ENCODE measurements around the gene SPG7.

SPG7 gene

DNA sequence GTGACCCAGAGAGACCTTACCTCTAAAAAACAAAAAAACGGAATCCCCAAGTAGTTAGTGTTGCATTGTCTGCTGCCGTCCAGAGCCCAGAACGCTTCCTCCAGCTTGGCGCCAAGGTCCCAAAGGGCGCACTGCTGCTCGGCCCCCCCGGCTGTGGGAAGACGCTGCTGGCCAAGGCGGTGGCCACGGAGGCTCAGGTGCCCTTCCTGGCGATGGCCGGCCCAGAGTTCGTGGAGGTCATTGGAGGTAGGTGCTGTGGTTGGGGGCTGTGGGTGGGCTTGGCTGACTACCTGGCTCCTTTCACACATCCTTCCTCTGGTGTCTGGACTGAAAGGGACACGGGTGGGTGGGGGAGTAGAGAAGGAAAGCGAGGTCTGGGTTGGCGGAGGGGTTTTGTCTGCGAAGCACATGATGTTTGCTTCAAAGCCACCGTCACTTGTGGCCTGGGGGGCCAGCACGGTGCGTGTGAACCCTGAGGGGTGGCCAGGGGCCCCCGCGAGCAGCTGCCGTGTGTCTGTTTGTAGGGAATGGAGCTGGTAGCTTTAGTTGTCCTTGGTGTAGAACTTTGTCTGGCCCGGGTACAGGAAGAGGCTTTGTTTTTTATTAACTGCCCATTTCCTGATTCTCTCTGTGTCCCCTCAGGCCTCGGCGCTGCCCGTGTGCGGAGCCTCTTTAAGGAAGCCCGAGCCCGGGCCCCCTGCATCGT is 23.8 kb downstream of the SPG7 start:
- ATAC-seq (replicated peaks; ENCODE audit: extremely low read depth, poor library complexity, severe bottlenecking) (no peak), DNase-seq (ENCODE audit: low spot score in 2 of 2) (no peak)
- Mint-ChIP-seq H3K27ac (ENCODE audit: low read depth) (no peak overlapping the region), H3K27me3 (no peaks in the 10 kb centered on the region), H3K36me3 (ENCODE audit: insufficient read depth) (peaks cover 54% of the 10 kb centered on the region), H3K4me3 (no peak overlapping the region), H3K9me3 (no peaks in the 10 kb centered on the region), H3K4me1 (peaks cover 16% of the 10 kb centered on the region)

DNA sequence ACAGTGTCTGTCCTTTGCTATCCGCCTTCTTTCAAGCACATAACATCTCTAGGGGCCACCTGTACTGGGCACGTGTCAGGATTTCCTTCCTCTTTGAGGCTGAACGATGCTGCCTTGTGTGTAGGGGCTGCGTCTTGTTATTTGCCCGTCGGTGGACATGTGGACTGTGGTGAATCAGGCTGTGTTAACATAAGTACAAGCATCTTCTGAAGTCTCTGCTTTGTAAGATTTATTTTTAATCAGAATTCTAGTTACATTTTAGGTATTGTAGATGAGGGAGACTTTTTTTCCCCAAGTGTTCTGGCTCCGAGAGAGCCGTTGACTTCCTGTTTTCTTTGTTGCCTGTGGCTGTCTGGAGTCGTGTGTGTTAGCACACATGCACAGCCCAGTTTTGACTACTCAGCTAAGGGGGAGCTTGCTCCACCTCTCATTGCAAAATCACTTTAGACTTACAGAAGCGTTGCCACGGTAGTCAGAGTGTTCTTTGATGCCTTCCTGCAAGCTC is 26.1 kb downstream of the SPG7 start:
- Mint-ChIP-seq H3K4me3 (peak overlapping the region; percentile 39), H3K27ac (ENCODE audit: low read depth) (peak overlapping the region; percentile 75), H3K4me1 (peaks cover 16% of the 10 kb centered on the region), H3K27me3 (no peaks in the 10 kb centered on the region), H3K36me3 (ENCODE audit: insufficient read depth) (peaks cover 41% of the 10 kb centered on the region), H3K9me3 (no peaks in the 10 kb centered on the region)
- peak; percentile 82 for ATAC-seq (replicated peaks; ENCODE audit: extremely low read depth, poor library complexity, severe bottlenecking)
- no peak for DNase-seq (ENCODE audit: low spot score in 2 of 2)

- Mint-ChIP-seq H3K27me3 (no peaks in the 10 kb centered on the region), H3K36me3 (ENCODE audit: insufficient read depth) (peaks cover 35% of the 10 kb centered on the region)
- DNase-seq (ENCODE audit: low spot score in 2 of 2) = no peak
Observed at GRCh38 chr16:89536371-89536770, 28.2 kb downstream of the SPG7 start.

DNA sequence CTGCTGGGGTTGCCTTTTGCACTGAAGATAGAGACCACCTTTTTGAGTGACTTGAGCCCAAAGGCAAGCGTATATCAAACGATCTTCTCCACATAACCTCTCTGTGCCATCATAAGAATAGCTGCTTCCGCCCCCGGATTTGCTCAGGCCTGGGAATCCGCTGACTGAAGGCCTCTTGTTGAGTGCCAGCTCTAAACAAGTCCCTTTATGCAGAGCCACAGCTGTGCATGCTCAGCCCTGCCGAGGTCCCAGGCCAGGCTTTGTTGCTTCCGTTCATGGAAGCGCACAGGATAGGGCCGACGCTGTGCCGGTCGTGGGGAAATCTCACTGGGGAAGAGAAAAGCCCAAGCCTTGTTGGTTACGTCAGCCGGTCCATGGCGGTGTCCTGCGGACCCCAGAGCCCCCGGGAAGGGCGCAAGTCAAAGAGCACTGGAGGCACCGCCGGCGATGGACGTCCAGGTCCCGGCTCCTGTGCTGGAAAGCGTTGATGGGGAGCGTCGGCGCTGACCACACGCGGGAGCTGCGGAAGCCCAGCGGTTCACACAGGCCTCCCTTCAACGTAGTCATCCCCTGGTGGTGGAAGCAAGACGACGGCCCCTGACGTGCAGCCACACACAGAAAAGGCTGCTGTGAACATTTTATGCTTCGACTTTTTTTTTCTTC is 28.8 kb downstream of the SPG7 start:
- Mint-ChIP-seq H3K4me3 (no peak overlapping the region), H3K27ac (ENCODE audit: low read depth) (no peak overlapping the region), H3K9me3 (no peaks in the 10 kb centered on the region), H3K4me1 (peaks cover 16% of the 10 kb centered on the region), H3K27me3 (no peaks in the 10 kb centered on the region), H3K36me3 (ENCODE audit: insufficient read depth) (peaks cover 30% of the 10 kb centered on the region)
- DNase-seq (ENCODE audit: low spot score in 2 of 2) = no peak
- ATAC-seq (replicated peaks; ENCODE audit: extremely low read depth, poor library complexity, severe bottlenecking) = no peak

More at GRCh38 chr16:89536371-89536770, 28.2 kb downstream of the SPG7 start:
- no peak for ATAC-seq (replicated peaks; ENCODE audit: extremely low read depth, poor library complexity, severe bottlenecking)
- H3K9me3 Mint-ChIP-seq = no peaks in the 10 kb centered on the region
- no peak overlapping the region for H3K27ac Mint-ChIP-seq (ENCODE audit: low read depth)
- no peak overlapping the region for H3K4me3 Mint-ChIP-seq
- peaks cover 16% of the 10 kb centered on the region for H3K4me1 Mint-ChIP-seq

GRCh38 chr16:89537549-89537925 is 29.3 kb downstream of the SPG7 start:
- peaks cover 28% of the 10 kb centered on the region for H3K36me3 Mint-ChIP-seq (ENCODE audit: insufficient read depth)
- DNase-seq (ENCODE audit: low spot score in 2 of 2) (no peak), ATAC-seq (replicated peaks; ENCODE audit: extremely low read depth, poor library complexity, severe bottlenecking) (no peak)
- no peaks in the 10 kb centered on the region for H3K27me3 Mint-ChIP-seq
- H3K4me1 Mint-ChIP-seq = peaks cover 16% of the 10 kb centered on the region
- H3K4me3 Mint-ChIP-seq = no peak overlapping the region
- H3K27ac Mint-ChIP-seq (ENCODE audit: low read depth) = no peak overlapping the region
- H3K9me3 Mint-ChIP-seq = no peaks in the 10 kb centered on the region

DNA sequence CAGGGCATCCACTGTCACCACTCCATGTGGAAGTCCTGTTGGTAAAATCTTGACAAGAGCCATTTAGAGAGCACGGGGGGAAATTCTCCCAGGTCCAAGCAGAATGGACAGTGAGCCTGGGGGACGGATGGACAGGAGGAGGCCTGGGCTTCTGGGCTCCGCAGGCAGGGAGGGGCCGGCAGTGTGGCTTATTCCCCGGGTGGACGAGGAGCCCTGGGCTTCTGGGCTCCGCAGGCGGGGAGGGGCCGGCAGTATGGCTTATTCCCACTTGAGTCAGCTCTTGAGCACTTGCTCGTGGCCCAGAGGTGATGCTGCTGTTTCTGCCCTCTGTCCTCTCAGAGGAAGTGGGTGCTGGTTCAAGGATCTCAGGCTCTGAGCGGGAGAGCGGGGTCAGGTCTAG is 30.1 kb downstream of the SPG7 start:
- Mint-ChIP-seq H3K9me3 (no peaks in the 10 kb centered on the region), H3K4me3 (no peak overlapping the region), H3K36me3 (ENCODE audit: insufficient read depth) (peaks cover 20% of the 10 kb centered on the region), H3K4me1 (peaks cover 16% of the 10 kb centered on the region), H3K27me3 (no peaks in the 10 kb centered on the region), H3K27ac (ENCODE audit: low read depth) (no peak overlapping the region)
- no peak for DNase-seq (ENCODE audit: low spot score in 2 of 2)
- ATAC-seq (replicated peaks; ENCODE audit: extremely low read depth, poor library complexity, severe bottlenecking) = no peak

- Mint-ChIP-seq H3K27ac (ENCODE audit: low read depth) (no peak overlapping the region), H3K4me3 (no peak overlapping the region), H3K4me1 (no peaks in the 10 kb centered on the region), H3K27me3 (no peaks in the 10 kb centered on the region), H3K36me3 (ENCODE audit: insufficient read depth) (peaks cover 11% of the 10 kb centered on the region), H3K9me3 (no peaks in the 10 kb centered on the region)
- DNase-seq (ENCODE audit: low spot score in 2 of 2) (no peak), ATAC-seq (replicated peaks; ENCODE audit: extremely low read depth, poor library complexity, severe bottlenecking) (no peak)
Observed at GRCh38 chr16:89540557-89540956, 32.4 kb downstream of the SPG7 start.

DNA sequence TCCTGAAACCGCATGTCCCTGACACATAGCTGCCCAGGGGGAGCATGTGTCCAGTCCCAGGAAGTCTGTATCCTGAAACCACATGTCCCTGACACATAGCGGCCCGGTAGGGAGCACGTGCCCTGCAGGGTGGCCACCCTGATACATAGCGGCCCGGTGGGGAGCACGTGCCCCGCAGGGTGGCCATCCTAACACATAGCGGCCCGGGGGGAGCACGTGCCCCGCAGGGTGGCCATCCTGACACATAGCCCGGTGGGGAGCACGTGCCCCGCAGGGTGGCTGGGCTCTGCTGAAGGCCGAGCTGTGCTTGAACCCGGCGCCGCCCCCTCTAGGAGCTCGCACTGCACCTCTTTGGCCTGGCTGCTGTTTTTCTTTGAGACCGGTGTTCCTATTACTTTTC is 33.6 kb downstream of the SPG7 start:
- Mint-ChIP-seq H3K4me1 (no peaks in the 10 kb centered on the region), H3K27ac (ENCODE audit: low read depth) (no peak overlapping the region), H3K9me3 (no peaks in the 10 kb centered on the region), H3K36me3 (ENCODE audit: insufficient read depth) (peaks cover 8% of the 10 kb centered on the region), H3K27me3 (no peaks in the 10 kb centered on the region), H3K4me3 (no peak overlapping the region)
- no peak for ATAC-seq (replicated peaks; ENCODE audit: extremely low read depth, poor library complexity, severe bottlenecking)
- DNase-seq (ENCODE audit: low spot score in 2 of 2) = no peak

DNA sequence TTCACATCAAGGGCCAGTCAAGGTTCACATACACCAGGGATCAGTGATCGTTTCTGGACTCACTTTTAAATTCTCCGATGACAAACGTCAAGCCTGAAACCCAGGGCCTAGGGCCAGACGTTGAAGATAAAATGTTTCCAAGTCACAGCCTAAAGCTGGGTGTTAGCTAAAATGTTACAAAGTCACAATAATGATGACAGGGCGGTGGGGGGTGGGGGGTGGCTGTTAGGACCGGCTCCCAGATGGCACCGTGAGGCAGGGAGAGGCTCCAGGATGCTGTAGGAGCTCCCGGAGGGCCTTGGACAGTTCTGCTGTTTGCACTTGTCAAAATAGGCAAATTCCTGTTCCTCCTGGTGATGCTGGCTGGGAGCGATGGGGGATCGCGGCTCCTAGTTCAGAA is 35.9 kb downstream of the SPG7 start:
- H3K36me3 Mint-ChIP-seq (ENCODE audit: insufficient read depth) = peaks cover 3% of the 10 kb centered on the region

GRCh38 chr16:89544713-89545043 is 36.5 kb downstream of the SPG7 start:
- H3K4me3 Mint-ChIP-seq = no peak overlapping the region
- H3K4me1 Mint-ChIP-seq = peaks cover 7% of the 10 kb centered on the region
- H3K36me3 Mint-ChIP-seq (ENCODE audit: insufficient read depth) = peaks cover 3% of the 10 kb centered on the region
- no peak for ATAC-seq (replicated peaks; ENCODE audit: extremely low read depth, poor library complexity, severe bottlenecking)
- H3K27me3 Mint-ChIP-seq = no peaks in the 10 kb centered on the region
- no peak for DNase-seq (ENCODE audit: low spot score in 2 of 2)
- H3K27ac Mint-ChIP-seq (ENCODE audit: low read depth) = no peak overlapping the region
- H3K9me3 Mint-ChIP-seq = no peaks in the 10 kb centered on the region

More for the DNA sequence above, 35.9 kb downstream of the SPG7 start:
- no peak overlapping the region for H3K27ac Mint-ChIP-seq (ENCODE audit: low read depth)
- H3K4me3 Mint-ChIP-seq = no peak overlapping the region
- no peaks in the 10 kb centered on the region for H3K27me3 Mint-ChIP-seq
- no peaks in the 10 kb centered on the region for H3K9me3 Mint-ChIP-seq
- no peak for DNase-seq (ENCODE audit: low spot score in 2 of 2)
- no peak for ATAC-seq (replicated peaks; ENCODE audit: extremely low read depth, poor library complexity, severe bottlenecking)
- peaks cover 1% of the 10 kb centered on the region for H3K4me1 Mint-ChIP-seq

DNA sequence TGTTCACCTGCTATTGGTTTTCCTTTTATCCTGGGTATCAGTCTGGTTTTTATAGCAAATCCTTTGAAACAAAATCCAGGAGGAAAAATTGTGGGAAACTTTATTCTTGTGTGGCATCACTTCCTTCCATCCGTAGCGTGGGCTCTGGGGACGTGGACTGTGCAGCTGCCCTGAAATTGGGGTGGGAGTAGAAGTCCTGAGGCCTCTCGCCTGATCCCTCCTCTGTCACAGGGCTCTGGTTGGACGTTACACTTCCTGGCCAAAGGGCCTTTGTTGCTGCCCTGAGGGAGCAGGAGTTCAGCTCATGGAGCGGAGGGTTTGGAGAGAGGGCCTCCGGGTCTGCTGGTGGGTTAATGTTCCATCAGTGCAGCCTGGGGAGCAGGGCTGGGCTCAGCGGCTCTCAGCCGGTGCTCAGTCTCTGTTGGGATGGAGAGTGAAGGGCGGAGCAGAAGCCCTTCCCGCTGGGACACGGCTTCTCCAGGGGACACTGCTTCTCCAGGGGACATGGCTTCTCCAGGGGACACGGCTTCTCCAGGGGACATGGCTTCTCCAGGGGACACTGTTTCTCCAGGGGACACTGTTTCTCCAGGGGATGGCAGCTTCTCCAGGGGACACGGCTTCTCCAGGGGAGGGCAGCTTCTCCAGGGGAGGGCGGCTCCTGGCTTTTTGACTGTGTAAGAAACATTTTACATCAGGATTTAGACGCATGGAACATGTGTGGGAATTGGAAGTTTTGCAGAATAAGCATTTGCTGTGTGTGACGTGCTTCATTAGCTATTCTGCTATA is 37.0 kb downstream of the SPG7 start:
- H3K27ac Mint-ChIP-seq (ENCODE audit: low read depth) = no peak overlapping the region
- no peaks in the 10 kb centered on the region for H3K27me3 Mint-ChIP-seq
- DNase-seq (ENCODE audit: low spot score in 2 of 2) (no peak), ATAC-seq (replicated peaks; ENCODE audit: extremely low read depth, poor library complexity, severe bottlenecking) (no peak)
- peaks cover 7% of the 10 kb centered on the region for H3K4me1 Mint-ChIP-seq
- no peaks in the 10 kb centered on the region for H3K9me3 Mint-ChIP-seq
- H3K36me3 Mint-ChIP-seq (ENCODE audit: insufficient read depth) = peaks cover 5% of the 10 kb centered on the region
- no peak overlapping the region for H3K4me3 Mint-ChIP-seq

- no peak overlapping the region for H3K4me3 Mint-ChIP-seq
- DNase-seq (ENCODE audit: low spot score in 2 of 2) (no peak), ATAC-seq (replicated peaks; ENCODE audit: extremely low read depth, poor library complexity, severe bottlenecking) (no peak)
- H3K27me3 Mint-ChIP-seq = no peaks in the 10 kb centered on the region
- peaks cover 7% of the 10 kb centered on the region for H3K4me1 Mint-ChIP-seq
- H3K9me3 Mint-ChIP-seq = no peaks in the 10 kb centered on the region
- no peak overlapping the region for H3K27ac Mint-ChIP-seq (ENCODE audit: low read depth)
- H3K36me3 Mint-ChIP-seq (ENCODE audit: insufficient read depth) = peaks cover 6% of the 10 kb centered on the region
Observed at GRCh38 chr16:89545831-89546574, 37.8 kb downstream of the SPG7 start.
